ENCODE measurements around the gene CAPN5. TPM values are rescaled to one million over a fixed set of nuclear protein-coding genes. Genes with fewer than 3 reads are reported as not detected.
A peak's percentile ranks its signal among the peaks of the same experiment; 100 is the strongest.

CAPN5 gene
- total and polyA plus RNA-seq, 2 donors from 2014 or later: 20.0 to 36.0 TPM

GRCh38 chr11:77112641-77113381, 46.0 kb downstream of the CAPN5 start:
- no peak for FAIRE-seq
- Histone ChIP-seq H3K9ac (ENCODE audit: low read length in 3 of 3) (no peak overlapping the region), H3K4me1 (ENCODE audit: control insufficient read depth in 2 of 3, insufficient read depth in 2 of 3, low read depth in 1 of 3, low read length in 3 of 3) (peaks cover 0 to 2% (median 0%) of the 10 kb centered on the region in 3 donors), H3K36me3 (ENCODE audit: control insufficient read depth in 2 of 3, insufficient read depth in 3 of 3, low read length in 3 of 3) (no peaks in the 10 kb centered on the region), H3K27ac (ENCODE audit: low read depth in 2 of 2, low read length in 2 of 2) (no peak overlapping the region), H3K27me3 (ENCODE audit: control insufficient read depth, insufficient read depth, low read length) (no peaks in the 10 kb centered on the region), H3K4me3 (ENCODE audit: low read length in 3 of 3) (no peak overlapping the region), H3K9me3 (ENCODE audit: control insufficient read depth in 2 of 3, insufficient read depth in 1 of 3, low read length in 3 of 3) (no peaks in the 10 kb centered on the region)
- TF ChIP-seq CTCF (IDR thresholded peaks at IDR 0.05; ENCODE audit: borderline replicate concordance, extremely low read depth, insufficient read depth): no peak
- no peak for DNase-seq
- intact Hi-C loops (cut with DNase I): no loop called here

- H3K27ac ChIP-seq (ENCODE audit: low read depth in 2 of 2, low read length in 2 of 2): no peak overlapping the region
- no peaks in the 10 kb centered on the region for H3K27me3 ChIP-seq (ENCODE audit: control insufficient read depth, insufficient read depth, low read length)
- DNase-seq: peak in 1 of 5 donors; percentile 29
- no peaks in the 10 kb centered on the region for H3K4me1 ChIP-seq (ENCODE audit: control insufficient read depth in 2 of 3, insufficient read depth in 2 of 3, low read depth in 1 of 3, low read length in 3 of 3)
- peak; percentile 44 for TF ChIP-seq CTCF (IDR thresholded peaks at IDR 0.05; ENCODE audit: borderline replicate concordance, extremely low read depth, insufficient read depth)
- H3K4me3 ChIP-seq (ENCODE audit: low read length in 3 of 3): no peak overlapping the region
- intact Hi-C loops (cut with DNase I): no loop called here
- FAIRE-seq: no peak
- no peak overlapping the region for H3K9ac ChIP-seq (ENCODE audit: low read length in 3 of 3)
- no peaks in the 10 kb centered on the region for H3K36me3 ChIP-seq (ENCODE audit: control insufficient read depth in 2 of 3, insufficient read depth in 3 of 3, low read length in 3 of 3)
- no peaks in the 10 kb centered on the region for H3K9me3 ChIP-seq (ENCODE audit: control insufficient read depth in 2 of 3, insufficient read depth in 1 of 3, low read length in 3 of 3)
Observed at GRCh38 chr11:77113382-77114088, 46.8 kb downstream of the CAPN5 start.

GRCh38 chr11:77114089-77114463, 47.3 kb downstream of the CAPN5 start:
- no peaks in the 10 kb centered on the region for H3K4me1 ChIP-seq (ENCODE audit: control insufficient read depth in 2 of 3, insufficient read depth in 2 of 3, low read depth in 1 of 3, low read length in 3 of 3)
- no peaks in the 10 kb centered on the region for H3K9me3 ChIP-seq (ENCODE audit: control insufficient read depth in 2 of 3, insufficient read depth in 1 of 3, low read length in 3 of 3)
- H3K4me3 ChIP-seq (ENCODE audit: low read length in 3 of 3): no peak overlapping the region
- FAIRE-seq (no peak), DNase-seq (no peak)
- no peak overlapping the region for H3K9ac ChIP-seq (ENCODE audit: low read length in 3 of 3)
- no peak for TF ChIP-seq CTCF (IDR thresholded peaks at IDR 0.05; ENCODE audit: borderline replicate concordance, extremely low read depth, insufficient read depth)
- intact Hi-C loops (cut with DNase I): no loop called here
- no peak overlapping the region for H3K27ac ChIP-seq (ENCODE audit: low read depth in 2 of 2, low read length in 2 of 2)
- no peaks in the 10 kb centered on the region for H3K36me3 ChIP-seq (ENCODE audit: control insufficient read depth in 2 of 3, insufficient read depth in 3 of 3, low read length in 3 of 3)
- H3K27me3 ChIP-seq (ENCODE audit: control insufficient read depth, insufficient read depth, low read length): no peaks in the 10 kb centered on the region

Data from kidney (tissue), 14 donors.